Stimulated activated CD8-positive, alpha-beta memory T cell treated with anti-CD3 and anti-CD28 coated beads, Interleukin-4, amount 100 ng/mL, for 4 hours (primary cell): ENCODE measurements around the gene TMEM234.

Source experiments
- DNase-seq, 2 donors: peaks; one replicate each; pipeline ENCODE4 v3.0.0-alpha.2; 2020; ENCODE audit warnings: low read depth in 2 of 2, low spot score in 1 of 2

Gene TMEM234

DNA sequence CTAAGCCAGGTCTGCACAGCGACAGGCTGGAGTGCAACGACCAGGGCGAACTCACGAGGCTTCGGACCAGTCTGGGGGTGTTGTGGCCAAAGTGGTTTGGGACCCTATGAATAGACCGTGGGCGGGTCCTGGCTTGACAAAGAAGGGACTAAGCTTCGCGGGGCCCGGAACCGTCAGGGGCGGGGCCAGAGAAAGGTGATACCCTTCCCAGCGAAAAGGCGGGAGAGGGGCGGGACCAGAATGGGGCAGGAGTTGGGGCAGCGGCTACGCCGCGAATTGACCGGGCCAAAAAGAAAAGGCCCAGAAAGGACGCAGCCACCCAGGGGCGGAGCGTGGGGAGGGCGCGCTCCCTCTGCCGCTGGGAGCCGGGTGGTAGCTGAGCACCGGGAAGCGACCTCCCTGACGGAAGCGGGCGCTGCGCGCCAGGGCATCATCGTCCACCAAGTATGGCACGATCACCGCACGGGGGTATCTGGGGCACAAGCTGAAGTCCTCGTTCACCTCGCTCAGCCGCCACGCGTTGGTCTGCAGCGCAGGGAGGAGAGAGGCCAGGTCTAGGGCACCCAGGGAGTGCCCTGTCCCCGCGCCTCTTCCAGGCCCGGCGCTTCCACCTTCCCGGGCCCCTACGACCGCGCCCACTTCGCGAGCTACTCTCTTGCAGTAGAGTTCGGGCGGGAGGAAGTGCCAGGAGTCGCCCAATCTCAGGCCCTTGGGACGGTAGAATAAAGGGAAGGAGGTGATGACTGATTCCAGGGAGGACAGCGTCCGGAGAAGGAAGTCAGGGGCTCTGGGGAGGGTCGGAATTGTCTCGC lies 18.2 kb upstream of the TMEM234 start:
- no peak for DNase-seq

DNA sequence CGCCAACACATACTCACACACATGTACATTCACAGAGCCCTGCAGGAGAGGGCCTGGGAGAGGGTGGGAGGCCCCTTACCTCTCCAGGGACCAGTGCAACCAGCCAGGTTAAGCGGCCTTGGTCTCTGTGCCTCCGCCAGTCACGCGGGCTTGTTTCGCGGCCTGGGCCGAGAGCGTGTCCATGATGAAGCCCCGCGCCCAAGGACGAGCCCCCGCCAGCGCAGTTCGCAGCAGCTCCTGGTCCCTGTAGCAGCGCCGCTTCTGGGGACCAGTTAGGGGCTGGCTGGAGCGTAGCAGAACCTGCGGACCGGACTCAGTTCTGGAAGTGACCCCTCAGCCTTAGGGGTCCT lies 17.6 kb upstream of the TMEM234 start:
- DNase-seq = no peak

DNA sequence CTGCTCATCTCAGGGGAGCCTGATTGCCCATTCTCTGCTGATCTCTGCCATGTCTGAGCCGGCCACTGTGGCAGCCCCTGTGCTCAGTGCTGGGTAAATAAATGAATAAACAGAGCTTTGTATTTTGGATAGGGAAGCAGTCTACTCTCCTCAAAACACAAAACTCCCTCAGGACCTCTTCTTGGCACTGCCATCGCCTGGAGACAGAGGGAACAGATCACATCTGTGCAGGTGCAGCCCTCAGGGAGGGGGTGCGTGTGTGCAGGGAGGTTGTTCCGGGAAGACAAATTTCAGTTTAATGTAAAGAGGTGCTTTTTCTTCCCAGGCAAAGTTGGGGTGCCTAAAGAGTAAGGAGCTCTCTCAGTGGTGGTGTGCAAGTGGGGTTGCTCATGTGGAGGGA lies 17.2 kb upstream of the TMEM234 start:
- DNase-seq = no peak

GRCh38 chr1:32234792-32235191 lies 12.6 kb upstream of the TMEM234 start:
- no peak for DNase-seq

GRCh38 chr1:32232558-32233304 lies 10.6 kb upstream of the TMEM234 start:
- no peak for DNase-seq

DNA sequence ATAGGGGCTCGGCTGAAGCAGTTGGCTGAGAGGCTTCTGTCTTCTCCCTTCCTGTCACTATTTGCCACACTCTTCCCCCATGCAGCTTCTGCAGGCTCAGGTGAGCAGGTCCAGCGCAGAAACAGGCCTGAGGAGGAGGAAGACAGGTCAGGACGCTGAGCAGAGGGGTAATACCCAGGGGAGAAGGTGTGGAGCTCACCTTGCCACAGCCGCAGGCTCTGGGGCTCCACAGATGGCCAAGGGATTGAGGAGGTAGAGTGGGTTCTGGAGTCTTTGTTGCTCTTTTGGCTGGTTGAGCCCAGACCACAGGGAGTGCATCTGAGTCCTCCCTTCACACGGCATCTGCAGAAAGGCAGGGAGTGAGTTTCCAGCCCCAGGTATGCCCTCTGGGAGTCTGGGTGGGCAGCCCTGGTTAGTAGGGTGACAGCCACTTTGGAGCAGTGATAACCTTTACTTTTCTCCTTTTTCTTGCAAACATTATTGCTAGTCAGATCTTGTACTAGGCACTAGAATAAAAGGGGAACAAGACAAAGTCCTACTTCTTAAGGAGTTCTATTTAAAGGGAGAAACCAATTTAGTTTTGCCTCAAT lies 9.8 kb upstream of the TMEM234 start:
- DNase-seq = no peak

- DNase-seq = no peak
Measured at GRCh38 chr1:32228771-32229170, 6.6 kb upstream of the TMEM234 start.

DNA sequence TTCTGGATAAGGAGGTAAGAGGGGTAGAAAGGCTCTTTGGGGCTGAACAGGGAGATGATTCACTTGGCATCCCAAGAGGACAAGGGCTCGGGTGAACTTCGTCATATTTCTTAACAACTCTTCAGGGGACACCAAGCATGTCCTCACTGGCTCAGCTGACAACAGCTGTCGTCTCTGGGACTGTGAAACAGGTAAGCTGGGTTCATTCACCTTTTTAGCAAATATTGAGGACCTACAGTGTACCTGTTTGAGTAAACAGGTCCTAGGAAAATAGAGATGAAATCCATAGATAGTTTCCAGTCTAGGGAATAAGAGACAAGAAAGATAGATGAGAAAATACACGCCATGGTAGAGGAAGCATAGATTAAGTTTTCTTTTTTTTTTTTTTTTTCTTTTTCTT lies 2.1 kb upstream of the TMEM234 start:
- DNase-seq = no peak

DNA sequence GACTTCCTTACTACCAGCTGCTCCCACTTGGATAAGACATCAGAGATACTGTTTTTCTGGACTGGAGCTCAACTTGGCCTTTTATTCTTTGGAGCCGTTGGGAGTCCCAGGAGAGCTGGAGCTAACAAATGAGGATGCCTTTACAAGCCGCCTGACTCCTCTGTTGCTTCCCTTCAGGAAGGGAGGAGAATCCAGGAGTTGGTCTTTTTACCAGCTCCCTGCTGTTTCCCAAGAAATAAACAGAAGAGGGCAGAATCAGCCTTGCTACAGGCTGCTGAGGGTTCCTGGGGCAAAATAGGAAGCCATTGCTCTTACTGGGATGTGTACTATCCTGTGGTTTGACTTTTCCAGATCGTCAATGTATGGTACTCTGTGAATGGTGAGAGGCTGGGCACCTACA lies 1.5 kb upstream of the TMEM234 start:
- no peak for DNase-seq

GRCh38 chr1:32221581-32221979 lies 573 bp downstream of the TMEM234 start:
- no peak for DNase-seq

DNA sequence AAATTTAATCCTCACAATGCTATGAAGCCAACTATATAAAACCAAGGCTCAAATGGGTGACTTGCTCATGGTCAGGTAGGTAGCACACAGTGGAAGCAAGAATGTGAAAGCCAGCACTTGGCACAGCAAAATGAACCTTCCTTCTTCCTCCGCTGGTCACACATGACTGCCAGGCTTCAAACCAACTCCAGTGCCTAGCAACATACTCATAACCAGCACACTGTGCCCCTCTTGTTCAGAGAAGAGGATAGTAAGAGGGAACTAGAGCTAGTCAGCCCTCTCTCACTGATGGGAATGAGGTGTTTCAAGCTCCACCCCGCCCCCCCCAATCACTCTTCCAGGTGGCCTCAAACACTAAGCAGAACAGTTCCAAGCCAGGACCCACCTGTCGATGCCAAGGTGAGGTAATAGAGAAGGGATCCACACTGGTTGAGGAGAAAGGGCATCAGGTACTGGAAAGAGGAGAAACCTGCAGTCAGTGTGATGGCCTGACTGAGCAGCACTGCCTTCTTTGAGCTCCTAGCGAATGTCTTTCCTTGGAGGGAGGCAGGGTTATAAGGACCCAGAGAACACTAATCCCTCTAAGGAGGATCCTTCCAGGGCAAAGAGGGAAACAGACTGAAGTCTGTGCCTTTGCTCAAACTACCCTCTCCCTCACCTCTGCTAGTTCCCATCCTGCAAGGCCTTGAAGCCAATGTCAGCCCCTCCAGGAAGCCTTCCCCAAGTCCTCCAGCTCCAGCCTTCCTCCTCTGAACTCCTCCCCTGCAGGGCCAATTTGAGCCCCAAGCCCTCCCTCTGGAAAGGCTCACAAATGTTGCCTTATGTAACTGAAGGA lies 1.2 kb downstream of the TMEM234 start:
- no peak for DNase-seq

DNA sequence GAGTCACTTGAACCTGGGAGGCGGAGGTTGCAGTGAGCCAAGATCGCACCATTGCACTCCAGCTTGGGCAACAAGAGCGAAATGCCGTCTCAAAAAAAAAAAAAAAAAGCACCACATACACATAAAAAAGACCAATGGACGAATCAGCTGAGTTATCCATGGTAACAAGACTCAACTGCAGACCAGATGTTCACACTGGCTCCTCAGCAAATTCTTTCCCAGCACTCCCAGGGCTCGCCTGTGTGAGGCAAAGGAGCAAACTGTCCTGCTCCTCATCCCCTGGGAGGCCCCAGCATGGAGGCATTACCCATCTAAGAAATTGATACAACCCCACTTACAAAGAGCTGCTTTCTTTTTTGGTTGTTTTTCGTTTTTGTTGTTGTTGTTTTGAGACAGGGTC lies 3.1 kb downstream of the TMEM234 start:
- DNase-seq = no peak

GRCh38 chr1:32216566-32216965 lies 5.6 kb downstream of the TMEM234 start:
- no peak for DNase-seq

- DNase-seq = peak in 1 of 2 donors; percentile 31
Measured at GRCh38 chr1:32215629-32216480, 6.3 kb downstream of the TMEM234 start.

- no peak for DNase-seq
Measured at GRCh38 chr1:32208891-32209328, 13.2 kb downstream of the TMEM234 start, which contains the start of gene DCDC2B. Gene DCDC2B, plus strand, starts transcription at chr1:32209089. Its CDS starts 5 bp downstream, at chr1:32209094.

GRCh38 chr1:32208469-32208868 lies 13.7 kb downstream of the TMEM234 start:
- DNase-seq = no peak

GRCh38 chr1:32205401-32206370 lies 16.5 kb downstream of the TMEM234 start, which contains the start of gene IQCC:
Gene IQCC, plus strand, starts transcription at chr1:32205671. Its CDS starts 11 bp downstream, at chr1:32205682.
- DNase-seq = peak; percentile 51 to 68

GRCh38 chr1:32204943-32205361 lies 17.2 kb downstream of the TMEM234 start:
- no peak for DNase-seq
